GM23248 (cell line): Measurements from ENCODE around the gene POLN.

Experiments
- EZH2 ChIP-seq: fragments of 200-600 bp; sonication (generic); IDR thresholded peaks from 2 replicates; pipeline ENCODE4 v1.6.1; 2018; ENCODE audit warnings: antibody characterized with exemption, mild to moderate bottlenecking; ENCODE audit not compliant: insufficient read depth, poor library complexity, severe bottlenecking
- EZH2phosphoT487 ChIP-seq: fragments of 200-600 bp; sonication (generic); IDR thresholded peaks from 2 replicates; pipeline ENCODE4 v1.6.1; 2018; ENCODE audit warnings: antibody characterized with exemption, moderate library complexity, mild to moderate bottlenecking, low read depth; ENCODE audit not compliant: insufficient read depth

DNA sequence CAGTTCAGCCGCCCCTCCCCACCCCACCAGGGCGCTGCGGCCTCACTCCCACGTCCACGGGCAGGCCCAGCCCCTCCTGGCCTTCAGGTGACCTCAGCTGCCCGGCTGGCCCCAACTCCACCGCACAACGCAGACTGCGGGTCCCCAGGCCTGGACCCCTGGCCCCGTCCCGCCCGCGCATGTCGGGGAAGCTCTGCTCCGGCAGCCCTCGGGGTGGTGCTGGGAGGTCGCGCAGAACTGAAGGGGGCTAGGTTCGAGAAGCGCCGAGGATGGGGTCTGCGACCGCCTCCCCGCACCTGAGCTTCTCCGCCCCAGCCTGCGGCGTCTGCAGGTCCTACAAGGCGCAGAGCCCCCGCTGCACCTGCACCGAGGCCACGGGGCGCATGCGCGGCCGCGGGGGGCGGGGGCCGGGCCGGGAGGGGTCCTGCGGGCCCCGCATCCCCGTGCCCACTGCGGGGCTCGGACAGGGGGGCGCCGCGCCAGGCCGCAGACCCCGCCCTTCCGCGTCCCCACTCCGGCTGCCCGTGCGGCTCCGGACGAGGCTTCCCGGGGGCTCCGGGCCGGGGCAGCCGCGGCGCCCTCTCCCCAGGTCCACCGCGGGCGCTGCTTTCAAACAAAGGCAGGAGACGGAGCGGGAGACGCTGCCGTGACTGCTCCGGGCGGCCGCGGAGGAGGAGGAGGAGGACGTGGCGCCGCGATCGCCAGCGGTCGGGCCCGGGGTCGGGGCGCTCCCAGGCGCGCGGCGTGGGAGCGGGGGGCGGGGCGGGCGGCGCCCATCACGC is 183.5 kb downstream of the POLN start:
- TF ChIP-seq EZH2phosphoT487: no peak
- TF ChIP-seq EZH2: no peak
